ENCODE measurements around the gene FMO5. TPM values are rescaled to one million over a fixed set of nuclear protein-coding genes. Genes with fewer than 3 reads are reported as not detected.
A peak's percentile ranks its signal among the peaks of the same experiment; 100 is the strongest.
"Not testable (repeated sequence)": the region's sequence is repeated elsewhere in the genome, so short reads cannot be mapped to it uniquely, and the experiment has no call there.

Gene FMO5
- total RNA-seq, 4 donors from 2014 or later, result 1.1 to 8.6 (median 2.2) TPM

GRCh38 chr1:147243841-147244240, 18.7 kb upstream of the FMO5 start:
- peak overlapping the region; percentile 67 to 68 for H3K4me3 ChIP-seq
- no peak for ATAC-seq
- no peaks in the 10 kb centered on the region for H3K27me3 ChIP-seq
- peak overlapping the region; percentile 67 to 98 (median 92) for H3K27ac ChIP-seq
- H3K36me3 ChIP-seq, result no peaks in the 10 kb centered on the region
- peaks cover 0 to 29% (median 3%) of the 10 kb centered on the region in 3 donors for H3K4me1 ChIP-seq
- no peaks in the 10 kb centered on the region for H3K9me3 ChIP-seq
- no peak for TF ChIP-seq EP300 (IDR thresholded peaks at IDR 0.05)
- TF ChIP-seq POLR2A (IDR thresholded peaks at IDR 0.05), result no peak
- TF ChIP-seq CTCF (IDR thresholded peaks at IDR 0.05), result no peak
- no peak for TF ChIP-seq POLR2AphosphoS5 (IDR thresholded peaks at IDR 0.05)
- WGBS, 2 donors (ENCODE audit: low coverage in 1 of 2), result 8 to 10% methylated on average over 4 of the region's 4 CpGs

GRCh38 chr1:147243228-147243685, 18.1 kb upstream of the FMO5 start:
- Histone ChIP-seq H3K9me3 (no peaks in the 10 kb centered on the region), H3K4me3 (peak overlapping the region; percentile 67 to 68), H3K27ac (peak overlapping the region; percentile 67 to 98 (median 92)), H3K4me1 (peaks cover 0 to 29% (median 3%) of the 10 kb centered on the region in 3 donors), H3K27me3 (no peaks in the 10 kb centered on the region), H3K36me3 (no peaks in the 10 kb centered on the region)
- 0% methylated on average over 14 to 26 of the region's 30 CpGs for WGBS, 2 donors (ENCODE audit: low coverage in 1 of 2)
- TF ChIP-seq POLR2A (IDR thresholded peaks at IDR 0.05), result no peak
- peak; percentile 18 for ATAC-seq

- Histone ChIP-seq H3K36me3 (no peaks in the 10 kb centered on the region), H3K27me3 (no peaks in the 10 kb centered on the region), H3K4me3 (peak within 1 kb of the TSS; percentile 67 to 68), H3K9me3 (no peaks in the 10 kb centered on the region), H3K27ac (peak within 1 kb of the TSS; percentile 67 to 98 (median 92)), H3K4me1 (peaks cover 0 to 26% (median 3%) of the 10 kb centered on the region in 3 donors)
- TF ChIP-seq POLR2A (IDR thresholded peaks at IDR 0.05), result peak; percentile 40 to 51
- TF ChIP-seq CTCF (IDR thresholded peaks at IDR 0.05), result peak; percentile 70 to 96 (median 87)
- TF ChIP-seq EP300 (IDR thresholded peaks at IDR 0.05), result no peak
- peak; percentile 71 for TF ChIP-seq POLR2AphosphoS5 (IDR thresholded peaks at IDR 0.05)
- ATAC-seq, result peak; percentile 96
- WGBS, 2 donors (ENCODE audit: low coverage in 1 of 2), result 0% methylated on average over 2 of the region's 82 CpGs
Observed at GRCh38 chr1:147242449-147243227, 17.5 kb upstream of the FMO5 start, which contains the start of gene CHD1L. TSS of gene CHD1L (plus strand) at chr1:147242684. CDS start at chr1:147242704, 20 bp downstream.

GRCh38 chr1:147241934-147242448, 16.9 kb upstream of the FMO5 start:
- no peaks in the 10 kb centered on the region for H3K27me3 ChIP-seq
- TF ChIP-seq POLR2A (IDR thresholded peaks at IDR 0.05) (no peak), EP300 (IDR thresholded peaks at IDR 0.05) (no peak), POLR2AphosphoS5 (IDR thresholded peaks at IDR 0.05) (no peak), CTCF (IDR thresholded peaks at IDR 0.05) (no peak)
- H3K36me3 ChIP-seq, result no peaks in the 10 kb centered on the region
- WGBS, 2 donors (ENCODE audit: low coverage in 1 of 2), result 27 to 37% methylated on average over 7 to 8 of the region's 9 CpGs
- peak overlapping the region; percentile 67 to 68 for H3K4me3 ChIP-seq
- H3K9me3 ChIP-seq, result no peaks in the 10 kb centered on the region
- peak overlapping the region; percentile 34 to 98 (median 92) for H3K27ac ChIP-seq
- H3K4me1 ChIP-seq, result peaks cover 0 to 19% (median 3%) of the 10 kb centered on the region in 3 donors
- ATAC-seq, result peak; percentile 1

GRCh38 chr1:147240131-147240721, 15.1 kb upstream of the FMO5 start:
- H3K36me3 ChIP-seq, H3K27ac ChIP-seq, H3K27me3 ChIP-seq, H3K9me3 ChIP-seq, ATAC-seq, H3K4me3 ChIP-seq: not testable (repeated sequence)
- WGBS, 2 donors (ENCODE audit: low coverage in 1 of 2), result 90 to 93% methylated on average over 3 to 5 of the region's 5 CpGs
- peaks cover 0 to 18% (median 3%) of the 10 kb centered on the region in 3 donors for H3K4me1 ChIP-seq
